Activated naive CD8-positive, alpha-beta T cell (primary cell): ENCODE data around the gene XPNPEP1.
A peak's percentile ranks its signal among the peaks of the same experiment; 100 is the strongest.

ENCODE experiments used
- H3K27ac Mint-ChIP-seq: one replicate; pipeline ENCODE4 v1.8.0; 2021; ENCODE audit warnings: mixed read lengths
- H3K27me3 Mint-ChIP-seq: one replicate; pipeline ENCODE4 v1.8.0; 2021; ENCODE audit warnings: mixed read lengths
- H3K36me3 Mint-ChIP-seq: one replicate; pipeline ENCODE4 v1.8.0; 2021; ENCODE audit warnings: mixed read lengths
- H3K4me1 Mint-ChIP-seq: one replicate; pipeline ENCODE4 v1.8.0; 2021; ENCODE audit warnings: low read depth, mixed read lengths
- H3K4me3 Mint-ChIP-seq: one replicate; pipeline ENCODE4 v1.8.0; 2021; ENCODE audit warnings: mild to moderate bottlenecking, mixed read lengths
- H3K9me3 Mint-ChIP-seq: one replicate; pipeline ENCODE4 v1.8.0; 2021; ENCODE audit warnings: low read depth, mixed read lengths

The XPNPEP1 gene

DNA sequence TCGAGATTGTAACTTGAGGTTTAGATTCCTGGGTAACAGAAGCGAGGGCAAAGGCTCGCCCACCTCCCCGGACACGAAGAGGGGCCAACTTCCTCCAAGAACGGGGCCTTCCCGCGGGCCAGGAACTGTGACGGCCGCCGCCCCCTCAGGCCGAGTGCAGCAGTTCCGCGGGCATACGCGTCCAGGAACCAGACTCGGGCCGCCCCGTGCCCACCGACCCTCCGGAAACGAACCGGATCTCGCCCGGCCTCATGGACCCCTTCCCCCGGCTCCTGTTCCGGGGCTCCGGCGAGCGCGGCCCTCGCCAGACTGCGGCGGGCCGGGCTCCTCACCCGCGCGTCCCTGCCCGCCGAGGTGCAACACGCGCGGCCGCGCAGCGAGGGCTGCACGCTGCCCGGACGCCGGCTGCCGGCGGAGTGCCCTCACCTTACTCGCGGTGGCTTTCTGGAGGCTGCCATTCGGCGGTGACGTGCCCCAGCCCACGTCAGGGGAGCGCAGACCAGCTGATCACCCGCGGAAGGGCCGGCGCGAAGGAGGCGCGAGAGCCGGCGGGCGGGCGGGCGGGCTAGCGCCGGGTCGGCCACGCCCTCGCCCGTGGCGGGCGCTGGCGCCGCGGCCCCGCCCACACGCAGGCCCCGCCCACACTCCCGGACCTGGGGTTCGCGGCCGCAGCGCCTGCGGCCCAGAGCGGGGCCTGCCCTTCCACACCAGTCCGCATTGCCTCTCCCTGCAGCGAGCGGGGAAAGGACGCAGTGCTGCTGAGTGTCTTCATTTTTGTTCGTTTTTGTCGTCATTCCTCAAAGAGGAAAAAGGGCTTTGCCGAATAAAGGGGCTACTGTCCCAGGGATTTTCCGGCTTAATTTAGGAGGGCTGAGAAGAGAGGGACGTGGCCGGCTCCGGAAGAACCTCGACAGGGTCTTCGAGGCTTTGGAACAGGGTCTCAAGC is at the start of gene XPNPEP1:
TSS of gene XPNPEP1 (minus strand) at position 536 of the 946 bp plus-strand sequence. CDS start at position 458, 78 bp downstream.
- H3K4me1 Mint-ChIP-seq = peaks cover 52% of the 10 kb centered on the region
- H3K27ac Mint-ChIP-seq = peak within 1 kb of the TSS; percentile 93
- peaks cover 3% of the 10 kb centered on the region for H3K36me3 Mint-ChIP-seq
- H3K4me3 Mint-ChIP-seq = peak within 1 kb of the TSS; percentile 91
- H3K9me3 Mint-ChIP-seq = no peaks in the 10 kb centered on the region
- no peaks in the 10 kb centered on the region for H3K27me3 Mint-ChIP-seq

DNA sequence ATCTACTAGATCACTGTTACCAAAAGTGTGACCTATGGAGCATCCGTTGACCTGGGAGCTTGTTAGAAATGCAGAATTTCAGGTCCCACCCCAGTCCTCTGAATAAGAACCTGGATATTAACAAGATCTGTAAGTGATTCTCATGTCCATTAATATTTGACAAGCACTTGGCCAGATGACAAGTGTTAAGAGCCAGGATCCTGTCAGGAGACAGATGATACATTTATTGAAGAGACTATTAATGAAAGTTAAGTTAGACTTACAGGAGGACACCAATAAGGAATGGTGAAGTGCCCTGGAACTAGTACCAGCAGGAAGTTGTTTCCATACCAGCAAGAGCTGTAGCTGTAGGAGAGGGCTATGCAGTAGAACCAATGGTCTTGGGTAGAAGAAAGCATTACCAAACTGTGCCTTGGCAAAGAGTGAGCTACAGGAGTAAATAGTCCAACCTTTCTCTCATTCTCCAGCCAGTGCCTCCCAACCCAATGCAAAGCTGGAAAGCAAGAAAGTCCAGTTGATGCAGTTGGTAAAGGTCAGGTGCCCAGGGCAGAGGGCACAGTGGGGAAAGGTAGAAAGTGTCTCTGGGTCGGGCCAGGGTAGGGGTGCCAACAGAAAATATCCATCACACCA is 49.2 kb upstream of the XPNPEP1 start:
- Mint-ChIP-seq H3K9me3 (no peaks in the 10 kb centered on the region), H3K27me3 (no peaks in the 10 kb centered on the region), H3K36me3 (peaks cover 3% of the 10 kb centered on the region), H3K27ac (no peak overlapping the region), H3K4me3 (no peak overlapping the region), H3K4me1 (peaks cover 5% of the 10 kb centered on the region)

DNA sequence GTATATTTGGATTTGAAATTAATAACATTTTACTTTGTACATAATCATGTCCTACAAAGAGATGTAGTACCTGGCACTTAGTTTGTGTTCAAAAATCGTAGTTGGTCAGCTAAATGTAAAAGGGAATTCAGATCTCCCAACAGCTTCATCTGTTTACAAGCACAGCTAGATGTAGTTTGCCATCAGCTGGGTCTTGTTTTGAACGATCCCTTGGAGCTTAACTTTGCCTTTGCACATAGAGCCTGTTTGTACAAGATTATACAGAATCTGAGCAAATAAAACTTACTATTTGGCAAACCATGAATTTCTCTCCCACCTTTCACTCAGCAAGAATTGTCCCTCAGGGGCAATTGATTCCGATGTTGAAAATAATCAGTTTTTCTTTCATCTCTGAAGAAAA is 48.3 kb upstream of the XPNPEP1 start:
- Mint-ChIP-seq H3K4me3 (no peak overlapping the region), H3K4me1 (peaks cover 2% of the 10 kb centered on the region), H3K27me3 (no peaks in the 10 kb centered on the region), H3K27ac (no peak overlapping the region), H3K36me3 (peaks cover 3% of the 10 kb centered on the region), H3K9me3 (no peaks in the 10 kb centered on the region)

DNA sequence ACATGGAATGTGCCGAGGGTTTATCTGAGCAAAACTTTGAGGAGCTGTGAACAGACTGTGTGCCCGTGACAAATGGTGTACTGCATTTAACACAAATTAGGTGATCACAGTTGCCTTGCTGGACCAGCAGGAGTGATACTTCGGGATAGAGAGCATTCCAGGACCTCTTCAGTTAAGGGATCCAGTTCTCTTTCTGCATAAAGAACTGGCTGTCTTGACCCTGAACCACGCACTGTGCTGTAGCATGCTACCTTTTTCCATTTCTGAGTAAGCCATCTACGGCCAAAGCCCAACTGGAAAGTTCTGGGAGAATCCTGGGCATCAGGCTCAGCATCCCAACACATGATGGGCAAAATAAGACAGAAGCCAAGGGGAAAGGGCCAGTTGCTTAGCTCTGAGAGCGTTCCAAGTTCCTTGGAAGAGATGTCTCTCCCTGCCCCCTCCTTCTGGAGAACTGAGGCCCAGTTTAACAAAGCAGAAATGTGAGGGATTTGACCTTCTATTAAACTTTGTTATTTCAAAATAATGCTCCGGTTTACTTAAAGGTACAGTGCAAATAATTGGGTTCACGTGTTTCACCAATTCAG is 46.5 kb upstream of the XPNPEP1 start:
- Mint-ChIP-seq H3K4me1 (no peaks in the 10 kb centered on the region), H3K27me3 (no peaks in the 10 kb centered on the region), H3K9me3 (no peaks in the 10 kb centered on the region), H3K27ac (no peak overlapping the region), H3K4me3 (no peak overlapping the region), H3K36me3 (peaks cover 3% of the 10 kb centered on the region)

DNA sequence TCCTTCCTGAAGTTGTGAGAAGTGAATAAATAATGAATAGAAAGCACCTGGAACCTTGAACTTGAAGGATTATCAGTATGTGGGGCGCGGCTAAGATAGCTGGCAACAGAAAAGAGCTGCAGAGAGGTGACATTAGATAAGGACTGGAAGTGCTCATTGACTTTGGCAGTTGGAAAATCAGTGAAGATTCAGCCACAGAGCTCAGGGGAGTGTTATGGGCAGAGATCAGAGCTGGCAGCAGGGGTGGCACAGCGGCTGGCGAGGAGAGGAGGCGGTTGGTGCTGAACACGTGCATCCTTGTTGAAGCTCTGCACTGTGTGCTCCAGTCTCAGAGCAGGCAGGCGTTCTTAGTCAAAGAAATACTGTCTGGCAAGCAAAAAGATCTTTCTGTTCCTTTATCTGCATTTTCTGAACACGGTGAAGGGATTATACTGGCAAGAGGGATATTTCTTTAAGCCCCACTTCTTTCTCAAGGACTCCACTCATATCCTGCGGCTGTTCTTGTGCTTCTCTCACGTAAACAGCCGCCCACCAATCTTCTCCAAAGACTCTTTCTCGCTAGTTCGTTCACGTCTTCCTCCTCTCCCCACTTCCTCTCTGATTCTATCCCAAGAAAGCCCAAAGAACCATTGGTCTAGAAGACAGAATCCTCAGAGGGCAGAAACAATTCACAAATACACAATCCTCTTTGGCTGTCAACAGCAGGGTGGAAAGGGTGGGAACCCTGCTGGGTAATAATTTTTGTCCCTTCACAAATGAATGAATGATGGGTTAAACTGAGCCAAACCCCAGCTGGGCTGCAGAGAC is 45.8 kb upstream of the XPNPEP1 start:
- Mint-ChIP-seq H3K4me1 (no peaks in the 10 kb centered on the region), H3K27me3 (no peaks in the 10 kb centered on the region), H3K36me3 (peaks cover 3% of the 10 kb centered on the region), H3K9me3 (no peaks in the 10 kb centered on the region), H3K4me3 (no peak overlapping the region), H3K27ac (no peak overlapping the region)

DNA sequence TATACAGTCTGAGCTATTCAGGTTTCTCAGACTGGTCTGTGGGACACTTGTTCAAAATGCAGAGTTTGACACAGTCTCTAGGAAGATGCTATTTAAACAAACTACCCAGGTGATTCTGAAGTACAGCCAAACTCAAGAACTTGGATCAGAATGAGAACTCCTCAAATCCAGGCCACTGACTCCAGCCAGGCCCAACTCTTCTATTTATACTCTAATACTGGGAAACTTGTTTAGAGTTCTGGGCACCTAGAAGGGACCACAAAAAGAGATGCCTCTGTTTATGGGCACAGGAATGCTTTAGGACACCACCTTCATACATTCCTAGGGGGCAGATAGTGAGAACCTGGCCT is 44.4 kb upstream of the XPNPEP1 start:
- H3K9me3 Mint-ChIP-seq = no peaks in the 10 kb centered on the region
- peaks cover 2% of the 10 kb centered on the region for H3K27me3 Mint-ChIP-seq
- no peak overlapping the region for H3K4me3 Mint-ChIP-seq
- H3K27ac Mint-ChIP-seq = no peak overlapping the region
- no peaks in the 10 kb centered on the region for H3K4me1 Mint-ChIP-seq
- H3K36me3 Mint-ChIP-seq = peaks cover 3% of the 10 kb centered on the region

DNA sequence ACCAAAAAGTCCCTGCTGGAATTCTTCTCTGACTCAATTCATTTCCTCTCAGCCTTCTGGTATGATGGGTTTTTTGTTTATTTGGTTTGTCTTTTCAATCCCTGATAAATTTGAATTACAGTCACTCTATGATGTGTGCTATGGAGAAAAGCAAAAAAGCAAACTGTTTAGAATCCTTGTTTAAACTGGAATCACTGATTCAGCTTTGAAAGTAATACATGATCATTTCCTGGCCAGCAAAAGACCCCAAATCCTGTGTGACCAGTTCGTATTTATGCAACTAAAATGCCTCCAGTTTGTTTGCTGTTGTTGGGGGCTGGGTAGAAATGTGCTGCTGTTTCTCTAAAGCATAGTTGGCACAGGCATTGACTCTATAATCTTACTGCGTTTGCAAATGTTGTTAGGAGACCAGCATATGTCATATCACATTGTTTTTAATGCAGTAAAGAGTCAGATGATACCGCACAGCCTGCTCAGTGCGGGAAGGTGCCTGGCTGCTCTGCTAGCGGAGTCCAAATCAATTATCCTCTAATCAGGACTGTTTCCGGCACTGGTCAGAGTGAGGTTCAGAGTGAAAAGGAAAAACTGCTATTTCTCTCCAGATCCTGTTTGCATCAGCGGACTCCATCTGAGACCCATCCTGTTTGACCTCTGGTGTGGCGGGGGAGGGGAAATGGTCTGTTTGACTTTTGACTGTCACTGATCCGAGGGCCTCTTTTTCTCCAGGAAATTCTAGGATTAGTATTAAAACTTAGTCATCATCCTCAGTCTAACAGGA is 43.8 kb upstream of the XPNPEP1 start:
- Mint-ChIP-seq H3K36me3 (peaks cover 3% of the 10 kb centered on the region), H3K27me3 (peaks cover 2% of the 10 kb centered on the region), H3K4me3 (no peak overlapping the region), H3K4me1 (no peaks in the 10 kb centered on the region), H3K9me3 (no peaks in the 10 kb centered on the region), H3K27ac (no peak overlapping the region)

DNA sequence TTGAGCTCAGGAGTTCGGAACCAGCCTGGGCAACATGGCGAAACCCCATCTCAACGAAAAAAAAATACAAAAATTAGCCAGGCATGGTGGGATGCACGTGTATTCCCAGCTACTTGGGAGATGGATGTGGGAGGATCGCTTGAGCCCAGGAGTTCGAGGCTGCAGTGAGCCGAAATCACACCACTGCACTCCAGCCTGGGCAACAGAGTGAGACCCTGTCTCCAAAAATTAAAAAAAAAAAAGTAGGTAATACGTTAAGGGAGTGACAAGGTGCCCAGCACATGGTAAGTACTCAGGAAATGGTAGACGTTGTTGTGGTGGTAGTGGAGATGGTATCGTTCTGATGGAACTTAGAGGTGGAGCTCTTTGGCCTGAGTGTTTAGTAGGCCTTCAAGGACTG is 41.0 kb upstream of the XPNPEP1 start:
- Mint-ChIP-seq H3K9me3 (no peaks in the 10 kb centered on the region), H3K27me3 (peaks cover 2% of the 10 kb centered on the region), H3K4me1 (no peaks in the 10 kb centered on the region), H3K27ac (no peak overlapping the region), H3K4me3 (no peak overlapping the region), H3K36me3 (peaks cover 3% of the 10 kb centered on the region)

DNA sequence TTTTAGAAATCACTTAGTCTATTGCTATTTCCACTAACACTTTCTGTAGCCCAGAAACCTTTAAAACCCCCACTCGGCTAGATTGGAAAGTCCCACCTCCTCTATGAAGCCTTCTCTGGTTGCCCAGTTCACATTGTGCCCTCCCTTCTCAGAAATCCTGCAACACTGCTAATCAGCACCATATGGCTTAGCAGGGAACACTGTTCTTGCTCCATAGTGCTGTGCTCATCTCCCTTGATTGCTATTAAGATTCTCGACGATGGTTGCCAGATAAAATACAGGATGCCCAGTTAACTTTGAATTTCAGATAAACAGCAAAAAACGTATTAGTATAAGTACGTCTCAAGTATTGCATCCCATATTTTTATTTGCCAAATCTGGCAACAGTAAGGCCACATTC is 40.1 kb upstream of the XPNPEP1 start:
- Mint-ChIP-seq H3K4me3 (no peak overlapping the region), H3K27ac (no peak overlapping the region), H3K27me3 (peaks cover 2% of the 10 kb centered on the region), H3K36me3 (no peaks in the 10 kb centered on the region), H3K4me1 (no peaks in the 10 kb centered on the region), H3K9me3 (no peaks in the 10 kb centered on the region)

DNA sequence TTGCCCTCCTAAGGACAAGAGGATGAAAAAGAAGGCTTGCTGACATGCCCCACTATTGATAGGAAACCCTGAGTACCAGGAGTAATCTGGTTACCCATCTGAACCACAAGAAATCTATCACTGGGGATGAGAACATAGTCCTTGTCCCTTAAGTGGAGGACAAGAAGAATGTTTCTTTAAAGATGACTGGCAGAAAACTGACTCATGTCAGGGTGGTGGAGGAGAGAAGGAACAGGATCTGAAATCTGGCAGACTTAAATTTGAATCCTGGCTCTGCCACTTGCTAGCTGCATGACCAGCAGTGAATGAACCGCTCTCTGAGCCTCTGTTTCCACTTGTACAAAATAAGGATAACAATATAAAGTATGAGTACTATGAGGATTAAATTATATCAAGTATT is 38.9 kb upstream of the XPNPEP1 start:
- Mint-ChIP-seq H3K27ac (no peak overlapping the region), H3K36me3 (no peaks in the 10 kb centered on the region), H3K27me3 (peaks cover 2% of the 10 kb centered on the region), H3K4me3 (no peak overlapping the region), H3K4me1 (no peaks in the 10 kb centered on the region), H3K9me3 (no peaks in the 10 kb centered on the region)

DNA sequence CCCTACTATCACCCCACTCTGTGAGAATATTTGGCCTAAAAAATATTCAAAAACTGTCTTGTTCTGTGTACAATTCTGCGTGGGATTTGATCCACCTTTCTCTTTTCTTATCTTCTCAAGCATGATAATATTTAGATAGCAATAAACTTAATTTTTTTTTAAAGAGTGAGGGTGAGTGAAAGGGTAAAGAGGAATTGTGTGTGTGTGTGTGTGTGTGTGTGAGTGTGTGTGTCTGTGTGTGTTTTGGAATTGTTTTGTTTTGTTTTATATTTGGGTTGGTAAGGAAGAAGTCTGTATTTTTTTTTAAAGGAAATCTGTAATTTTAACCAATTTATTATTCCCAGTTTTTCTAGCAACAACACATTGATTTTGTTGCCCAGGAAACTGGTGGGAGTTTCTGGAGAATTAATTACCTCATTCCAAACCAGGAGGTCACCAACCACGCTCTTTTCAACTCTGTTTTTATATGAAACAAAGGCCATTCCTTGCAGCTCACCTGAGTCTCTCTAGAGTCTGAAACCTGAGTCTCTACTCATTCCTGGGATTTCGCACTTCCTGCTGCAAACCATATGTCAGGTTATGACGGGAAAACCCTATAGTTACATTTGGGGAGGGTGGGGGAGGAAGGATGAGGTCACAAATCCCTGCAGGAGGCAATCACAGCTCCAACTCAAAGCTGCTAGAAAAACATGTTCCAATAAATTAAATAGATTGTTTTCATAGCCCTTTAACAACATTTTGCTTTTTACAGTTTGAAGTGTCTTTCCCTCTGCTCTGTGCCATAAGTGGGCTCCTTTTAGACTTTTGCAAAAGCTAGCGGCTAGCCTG is 38.1 kb upstream of the XPNPEP1 start:
- Mint-ChIP-seq H3K27ac (no peak overlapping the region), H3K27me3 (peaks cover 2% of the 10 kb centered on the region), H3K4me3 (no peak overlapping the region), H3K9me3 (no peaks in the 10 kb centered on the region), H3K4me1 (peaks cover 3% of the 10 kb centered on the region), H3K36me3 (no peaks in the 10 kb centered on the region)

DNA sequence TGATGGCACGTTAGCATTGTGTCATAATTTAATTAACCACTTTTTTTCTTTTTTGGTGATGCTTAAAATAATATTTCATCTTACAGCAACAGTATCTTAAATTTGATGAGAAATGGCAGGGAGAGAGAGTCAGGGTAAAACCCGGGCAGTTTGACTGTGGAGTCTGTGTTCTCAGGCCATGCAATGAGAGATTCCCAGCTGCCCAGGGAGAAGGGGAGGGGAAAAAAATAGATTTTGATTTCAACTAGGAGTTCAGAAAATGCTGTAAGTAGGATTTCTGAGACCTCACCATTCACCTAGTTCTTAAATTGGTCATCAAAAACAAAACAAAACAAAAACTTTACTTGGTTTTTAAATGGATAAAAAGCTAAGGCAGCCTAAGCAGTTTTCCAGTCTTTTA is 37.4 kb upstream of the XPNPEP1 start:
- Mint-ChIP-seq H3K9me3 (no peaks in the 10 kb centered on the region), H3K4me3 (no peak overlapping the region), H3K36me3 (no peaks in the 10 kb centered on the region), H3K27ac (no peak overlapping the region), H3K27me3 (peaks cover 2% of the 10 kb centered on the region), H3K4me1 (peaks cover 3% of the 10 kb centered on the region)

DNA sequence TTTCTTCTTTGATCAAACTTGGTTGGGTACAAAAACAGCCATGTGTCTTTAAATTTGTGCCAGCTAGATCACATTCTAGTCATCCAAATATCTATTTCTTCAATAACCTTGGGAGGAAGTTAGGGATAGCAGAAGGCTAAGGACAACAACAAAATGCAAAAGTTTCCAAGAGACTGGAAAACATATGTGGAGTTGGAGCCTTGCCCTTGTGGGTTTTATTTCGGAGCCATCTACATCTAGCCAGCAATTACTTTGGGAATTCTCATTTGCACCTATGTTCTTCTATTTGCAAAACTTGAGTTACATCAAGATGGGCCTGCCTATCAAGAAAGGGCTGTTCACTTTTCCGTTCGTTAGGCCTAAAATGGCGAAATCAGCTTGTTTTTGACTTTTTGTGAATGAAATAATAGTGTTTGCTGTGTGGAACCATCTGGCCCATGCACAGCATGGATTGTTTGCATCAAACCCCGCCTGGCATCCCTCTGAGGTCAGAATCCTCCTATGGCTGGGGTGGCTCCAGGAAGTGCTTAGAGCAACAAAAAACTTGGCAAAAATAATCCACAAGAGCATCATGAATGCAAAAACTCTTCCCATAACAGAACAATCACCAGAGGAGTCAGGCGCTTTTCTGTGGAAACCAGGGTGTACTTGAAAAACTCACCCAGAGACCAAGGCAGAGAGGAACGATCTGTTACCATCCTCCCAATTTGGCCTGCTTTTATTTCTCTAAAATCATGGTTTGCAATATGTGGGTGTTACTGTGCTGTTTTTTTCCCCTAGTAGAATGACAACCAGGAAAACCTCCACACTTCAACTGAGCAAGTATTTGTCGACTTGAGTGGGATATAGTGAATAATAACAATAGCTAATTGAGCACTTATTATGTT is 36.2 kb upstream of the XPNPEP1 start:
- Mint-ChIP-seq H3K4me1 (peaks cover 10% of the 10 kb centered on the region), H3K9me3 (no peaks in the 10 kb centered on the region), H3K27me3 (peaks cover 2% of the 10 kb centered on the region), H3K27ac (no peak overlapping the region), H3K36me3 (no peaks in the 10 kb centered on the region), H3K4me3 (no peak overlapping the region)
